Measurements from ENCODE around the gene ZGLP1. TPM values are rescaled to one million over a fixed set of nuclear protein-coding genes. Genes with fewer than 3 reads are reported as not detected.

The ZGLP1 gene
- total RNA-seq, 1 experiment from 2014 or later: 5.0 TPM

DNA sequence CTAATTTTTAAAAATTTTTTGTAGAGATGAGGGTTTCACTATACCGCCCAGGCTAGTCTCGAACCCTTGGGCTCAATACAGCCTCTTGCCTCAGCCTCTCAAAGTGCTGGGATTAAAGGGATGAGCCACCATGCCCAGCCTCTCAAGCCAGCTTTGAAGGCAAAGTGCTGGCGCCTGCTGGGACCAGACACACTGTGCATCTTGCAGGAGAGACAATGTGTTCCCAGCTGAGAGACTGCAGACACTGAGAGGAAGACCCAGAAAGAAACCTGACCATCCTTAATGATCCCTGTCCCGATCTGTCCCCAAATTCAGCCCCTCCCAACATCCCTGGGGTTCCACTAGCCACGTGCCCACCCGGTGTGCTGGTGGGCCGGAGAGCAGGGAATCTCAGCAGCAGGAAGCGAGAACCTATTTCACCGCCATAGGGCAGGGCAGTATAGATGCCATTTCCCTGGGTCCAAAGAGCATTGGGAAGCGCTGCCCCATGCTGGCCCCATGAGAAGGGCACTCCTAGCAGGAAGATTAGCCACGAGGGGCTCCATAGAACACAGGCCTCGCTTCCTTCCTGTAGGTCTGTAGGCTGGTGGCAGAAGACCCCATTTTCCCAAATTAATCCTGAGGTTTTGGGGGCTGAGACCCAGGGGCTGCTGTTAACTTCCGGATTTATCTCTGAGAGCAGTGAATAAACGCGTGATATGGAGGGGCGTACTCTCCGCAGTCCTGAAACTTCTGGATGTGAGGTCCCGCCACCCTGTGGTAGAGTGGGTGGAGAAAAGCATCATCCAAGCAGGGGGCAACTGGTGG lies 22.7 kb upstream of the ZGLP1 start:
- no peak for DNase-seq (ENCODE audit: low read depth, low spot score)
- no peak; the same call in 1 of the 2 replicates for TF ChIP-seq ELF1 (IDR thresholded peaks at IDR 0.05; ENCODE audit: borderline replicate concordance, low read depth)
- Histone ChIP-seq H4K20me1 (ENCODE audit: insufficient read depth) (no peaks in the 10 kb centered on the region), H3K79me2 (ENCODE audit: insufficient read depth, low read length) (peaks cover 61% of the 10 kb centered on the region), H2AFZ (ENCODE audit: low read depth, low read length, poor library complexity, severe bottlenecking) (no peak overlapping the region), H3K4me2 (ENCODE audit: low read length) (peak overlapping the region; percentile 100), H3K27ac (ENCODE audit: low read depth, low read length) (peak overlapping the region; percentile 90), H3K4me3 (replicated peaks in 1 of 2; ENCODE audit: low read depth in 1 of 2, low read length in 2 of 2) (peak overlapping the region; percentile 77 to 93), H3K27me3 (ENCODE audit: insufficient read depth, low read length) (no peaks in the 10 kb centered on the region), H3K36me3 (ENCODE audit: control insufficient read depth in 1 of 2, insufficient read depth in 2 of 2, low read length in 2 of 2) (peaks cover 20 to 35% of the 10 kb centered on the region in 2 experiments), H3K9me2 (ENCODE audit: insufficient read depth) (no peaks in the 10 kb centered on the region), H3K9ac (ENCODE audit: low read length) (peak overlapping the region; percentile 75), H3K9me3 (ENCODE audit: control insufficient read depth in 1 of 2, insufficient read depth in 1 of 2, low read depth in 1 of 2, low read length in 2 of 2) (no peaks in the 10 kb centered on the region), H3K4me1 (ENCODE audit: control insufficient read depth in 1 of 2, insufficient read depth in 2 of 2, low read length in 2 of 2) (peaks cover 6 to 28% of the 10 kb centered on the region in 2 experiments; a peak in 3 of 4 replicates)
- POLR2A ChIA-PET: interaction anchor here (2.5 kb wide), 1 partner anchor 43 kb away, joined by 26 read pairs; the partner anchor contains the start of gene ICAM5
- CTCF ChIA-PET: interaction anchor here (1.0 kb wide), 1 partner anchor 73 kb away, joined by 4 read pairs; no protein-coding TSS in a partner anchor
- RAD21 ChIA-PET (ENCODE audit: low non-redundant PET in 1 of 2, low total read pairs in 2 of 2, uncharacterized antibody in 2 of 2, unreplicated experiment in 2 of 2): no interaction called here
- TSS peak; percentile 70 for BruUV-seq (replicated peaks)
- no peak for ATAC-seq
- intact Hi-C loops (cut with micrococcal nuclease): loop anchor here (2.0 kb wide), 1 partner anchor 44 kb away; the partner anchor contains the start of gene ICAM5

DNA sequence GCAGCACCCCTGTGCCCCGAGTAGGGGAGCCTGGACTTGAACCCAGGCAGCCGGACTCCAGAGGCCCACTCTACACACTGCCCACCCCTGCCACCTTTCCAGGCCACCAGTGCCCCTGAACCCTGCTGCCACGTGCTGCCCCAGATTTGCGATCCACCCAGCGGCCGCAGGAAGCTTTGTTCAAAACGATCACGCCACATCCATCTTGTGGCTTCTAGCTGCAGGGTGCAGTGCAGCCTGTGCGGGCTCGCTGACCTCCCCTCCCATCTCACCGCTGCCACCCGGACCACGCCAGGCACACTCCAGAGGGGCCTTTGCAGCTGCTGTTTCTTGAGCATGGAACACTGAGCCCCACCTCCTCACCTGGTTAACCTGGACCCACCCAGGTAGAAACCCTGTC lies 19.9 kb upstream of the ZGLP1 start:
- Histone ChIP-seq H4K20me1 (ENCODE audit: insufficient read depth) (no peaks in the 10 kb centered on the region), H3K27me3 (ENCODE audit: insufficient read depth, low read length) (no peaks in the 10 kb centered on the region), H3K36me3 (ENCODE audit: control insufficient read depth in 1 of 2, insufficient read depth in 2 of 2, low read length in 2 of 2) (peaks cover 27 to 44% of the 10 kb centered on the region in 2 experiments), H3K9me2 (ENCODE audit: insufficient read depth) (no peaks in the 10 kb centered on the region), H3K9me3 (ENCODE audit: control insufficient read depth in 1 of 2, insufficient read depth in 1 of 2, low read depth in 1 of 2, low read length in 2 of 2) (no peaks in the 10 kb centered on the region), H3K4me1 (ENCODE audit: control insufficient read depth in 1 of 2, insufficient read depth in 2 of 2, low read length in 2 of 2) (peaks cover 6 to 17% of the 10 kb centered on the region in 2 experiments; a peak in 3 of 4 replicates), H3K4me3 (replicated peaks in 1 of 2; ENCODE audit: low read depth in 1 of 2, low read length in 2 of 2) (no peak overlapping the region), H3K9ac (ENCODE audit: low read length) (no peak overlapping the region), H2AFZ (ENCODE audit: low read depth, low read length, poor library complexity, severe bottlenecking) (no peak overlapping the region), H3K79me2 (ENCODE audit: insufficient read depth, low read length) (peaks cover 62% of the 10 kb centered on the region), H3K27ac (ENCODE audit: low read depth, low read length) (no peak overlapping the region), H3K4me2 (ENCODE audit: low read length) (no peak overlapping the region)
- no peak for TF ChIP-seq ZNF274 (IDR thresholded peaks at IDR 0.05; ENCODE audit: low read depth, low read length)
- TF ChIP-seq POLR2A (IDR thresholded peaks at IDR 0.05; ENCODE audit: borderline replicate concordance, extremely low read depth, insufficient read depth, insufficient read length): no peak
- no peak for TF ChIP-seq SIN3A (IDR thresholded peaks at IDR 0.05; ENCODE audit: low read depth)
- TF ChIP-seq YY1 (IDR thresholded peaks at IDR 0.05; ENCODE audit: extremely low read depth, insufficient replicate concordance, low read depth, low read length): no peak
- TF ChIP-seq, protein P1, sequence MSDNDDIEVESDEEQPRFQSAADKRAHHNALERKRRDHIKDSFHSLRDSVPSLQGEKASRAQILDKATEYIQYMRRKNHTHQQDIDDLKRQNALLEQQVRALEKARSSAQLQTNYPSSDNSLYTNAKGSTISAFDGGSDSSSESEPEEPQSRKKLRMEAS (IDR thresholded peaks at IDR 0.05): no peak
- TF ChIP-seq ELF1 (IDR thresholded peaks at IDR 0.05; ENCODE audit: borderline replicate concordance, low read depth): no peak
- ChIA-PET RAD21 (ENCODE audit: low non-redundant PET in 1 of 2, low total read pairs in 2 of 2, uncharacterized antibody in 2 of 2, unreplicated experiment in 2 of 2) (no interaction called here), CTCF (no interaction called here), POLR2A (no interaction called here)
- intact Hi-C loops (cut with micrococcal nuclease): no loop called here
- no TSS peak for BruUV-seq (replicated peaks)
- no peak for ATAC-seq
- DNase-seq (ENCODE audit: low read depth, low spot score): no peak

Measured in HCT116 (cell line).